Measurements from ENCODE around the gene GAA. TPM values are rescaled to one million over a fixed set of nuclear protein-coding genes. Genes with fewer than 3 reads are reported as not detected.

Gene GAA
- total and polyA plus RNA-seq, 2 of the 13 experiments (the other 11 are each of a cell fraction or from before 2014, with no cell fraction given), result 21.6 to 36.4 TPM

- TF ChIP-seq ZNF609 (CRISPR knock-in tag; IDR thresholded peaks at IDR 0.05; ENCODE audit: borderline replicate concordance) (no peak; the same call in 1 of the 2 replicates), PCBP2 (optimal IDR thresholded peaks at IDR 0.05; ENCODE audit: low read depth, low read length, poor library complexity, severe bottlenecking) (no peak), KDM5A (IDR thresholded peaks at IDR 0.05; ENCODE audit: borderline replicate concordance, low read length) (no peak), PHF8 (CRISPR knock-in tag; IDR thresholded peaks at IDR 0.05) (peak; percentile 72), ZFP36L1 (CRISPR knock-in tag; IDR thresholded peaks at IDR 0.05) (no peak), ZNF773 (CRISPR knock-in tag; IDR thresholded peaks at IDR 0.05; ENCODE audit: borderline replicate concordance) (no peak), NRL (CRISPR knock-in tag; IDR thresholded peaks at IDR 0.05; ENCODE audit: borderline replicate concordance) (no peak), MIER3 (CRISPR knock-in tag; IDR thresholded peaks at IDR 0.05; ENCODE audit: borderline replicate concordance) (no peak; the same call in 1 of the 2 replicates), FOXO4 (CRISPR knock-in tag; conservative IDR thresholded peaks at IDR 0.05) (no peak), PLSCR1 (CRISPR knock-in tag; IDR thresholded peaks at IDR 0.05; ENCODE audit: borderline replicate concordance) (no peak), NFAT5 (CRISPR knock-in tag; IDR thresholded peaks at IDR 0.05) (no peak; the same call in 1 of the 2 replicates), HNRNPUL1 (IDR thresholded peaks at IDR 0.05; ENCODE audit: low read depth, low read length) (no peak), REL (CRISPR knock-in tag; conservative IDR thresholded peaks at IDR 0.05) (no peak), CERS6 (CRISPR knock-in tag; IDR thresholded peaks at IDR 0.05) (no peak), ZNF20 (CRISPR knock-in tag; IDR thresholded peaks at IDR 0.05) (no peak)
Observed at GRCh38 chr17:80071116-80071841, 30.1 kb upstream of the GAA start (continued).

Measured in HepG2 (cell line).